Measurements from ENCODE around the gene ANKRD24.
"Not testable (repeated sequence)": the region's sequence is repeated elsewhere in the genome, so short reads cannot be mapped to it uniquely, and the experiment has no call there.

The ANKRD24 gene

GRCh38 chr19:4198467-4199126 is 16.1 kb downstream of the ANKRD24 start:
- FAIRE-seq = no peak
- no peak for DNase-seq (ENCODE audit: insufficient read length, low spot score)
- TF ChIP-seq POLR2A (IDR thresholded peaks at IDR 0.05; ENCODE audit: low read depth, low read length) = no peak

- TF ChIP-seq POLR2A (IDR thresholded peaks at IDR 0.05; ENCODE audit: low read depth, low read length) = no peak
- DNase-seq (ENCODE audit: insufficient read length, low spot score) = no peak
- no peak for FAIRE-seq
These were observed 17.3 kb downstream of the ANKRD24 start for GRCh38 chr19:4199699-4200293.

GRCh38 chr19:4200940-4201542 is 18.6 kb downstream of the ANKRD24 start:
- DNase-seq (ENCODE audit: insufficient read length, low spot score) (no peak), FAIRE-seq (no peak)
- no peak for TF ChIP-seq POLR2A (IDR thresholded peaks at IDR 0.05; ENCODE audit: low read depth, low read length)

- DNase-seq (ENCODE audit: insufficient read length, low spot score) (no peak), FAIRE-seq (no peak)
- no peak for TF ChIP-seq POLR2A (IDR thresholded peaks at IDR 0.05; ENCODE audit: low read depth, low read length)
These were observed 19.3 kb downstream of the ANKRD24 start for GRCh38 chr19:4201798-4202197.

- no peak for FAIRE-seq
- DNase-seq (ENCODE audit: insufficient read length, low spot score) = peak; percentile 58
- TF ChIP-seq POLR2A (IDR thresholded peaks at IDR 0.05; ENCODE audit: low read depth, low read length) = no peak
These were observed 24.5 kb downstream of the ANKRD24 start for GRCh38 chr19:4206818-4207484.

- TF ChIP-seq POLR2A (IDR thresholded peaks at IDR 0.05; ENCODE audit: low read depth, low read length) = no peak
- DNase-seq (ENCODE audit: insufficient read length, low spot score) (peak; percentile 51), FAIRE-seq (no peak)
These were observed 26.1 kb downstream of the ANKRD24 start for GRCh38 chr19:4208385-4209094.

- no peak for TF ChIP-seq POLR2A (IDR thresholded peaks at IDR 0.05; ENCODE audit: low read depth, low read length)
- FAIRE-seq (no peak), DNase-seq (ENCODE audit: insufficient read length, low spot score) (no peak)
These were observed 27.8 kb downstream of the ANKRD24 start for GRCh38 chr19:4210166-4210731.

GRCh38 chr19:4213116-4213515 is 30.6 kb downstream of the ANKRD24 start:
- FAIRE-seq = no peak
- TF ChIP-seq POLR2A (IDR thresholded peaks at IDR 0.05; ENCODE audit: low read depth, low read length) = no peak
- DNase-seq (ENCODE audit: insufficient read length, low spot score) = no peak

- DNase-seq (ENCODE audit: insufficient read length, low spot score) (no peak), FAIRE-seq (no peak)
- no peak for TF ChIP-seq POLR2A (IDR thresholded peaks at IDR 0.05; ENCODE audit: low read depth, low read length)
These were observed 33.3 kb downstream of the ANKRD24 start for GRCh38 chr19:4215807-4216206.

GRCh38 chr19:4216846-4217245 is 34.4 kb downstream of the ANKRD24 start:
- TF ChIP-seq POLR2A (IDR thresholded peaks at IDR 0.05; ENCODE audit: low read depth, low read length) = no peak
- FAIRE-seq (no peak), DNase-seq (ENCODE audit: insufficient read length, low spot score) (no peak)

- FAIRE-seq (no peak), DNase-seq (ENCODE audit: insufficient read length, low spot score) (no peak)
- TF ChIP-seq POLR2A (IDR thresholded peaks at IDR 0.05; ENCODE audit: low read depth, low read length) = no peak
These were observed 35.2 kb downstream of the ANKRD24 start for GRCh38 chr19:4217429-4218264.

- not testable (repeated sequence) for DNase-seq (ENCODE audit: insufficient read length, low spot score); FAIRE-seq
These were observed 36.0 kb downstream of the ANKRD24 start for GRCh38 chr19:4218523-4218922.

GRCh38 chr19:4220188-4220587 is 37.7 kb downstream of the ANKRD24 start:
- no peak for FAIRE-seq
- DNase-seq (ENCODE audit: insufficient read length, low spot score) = no peak
- no peak for TF ChIP-seq POLR2A (IDR thresholded peaks at IDR 0.05; ENCODE audit: low read depth, low read length)
